Measurements from ENCODE around the gene L3MBTL3.

The L3MBTL3 gene

DNA sequence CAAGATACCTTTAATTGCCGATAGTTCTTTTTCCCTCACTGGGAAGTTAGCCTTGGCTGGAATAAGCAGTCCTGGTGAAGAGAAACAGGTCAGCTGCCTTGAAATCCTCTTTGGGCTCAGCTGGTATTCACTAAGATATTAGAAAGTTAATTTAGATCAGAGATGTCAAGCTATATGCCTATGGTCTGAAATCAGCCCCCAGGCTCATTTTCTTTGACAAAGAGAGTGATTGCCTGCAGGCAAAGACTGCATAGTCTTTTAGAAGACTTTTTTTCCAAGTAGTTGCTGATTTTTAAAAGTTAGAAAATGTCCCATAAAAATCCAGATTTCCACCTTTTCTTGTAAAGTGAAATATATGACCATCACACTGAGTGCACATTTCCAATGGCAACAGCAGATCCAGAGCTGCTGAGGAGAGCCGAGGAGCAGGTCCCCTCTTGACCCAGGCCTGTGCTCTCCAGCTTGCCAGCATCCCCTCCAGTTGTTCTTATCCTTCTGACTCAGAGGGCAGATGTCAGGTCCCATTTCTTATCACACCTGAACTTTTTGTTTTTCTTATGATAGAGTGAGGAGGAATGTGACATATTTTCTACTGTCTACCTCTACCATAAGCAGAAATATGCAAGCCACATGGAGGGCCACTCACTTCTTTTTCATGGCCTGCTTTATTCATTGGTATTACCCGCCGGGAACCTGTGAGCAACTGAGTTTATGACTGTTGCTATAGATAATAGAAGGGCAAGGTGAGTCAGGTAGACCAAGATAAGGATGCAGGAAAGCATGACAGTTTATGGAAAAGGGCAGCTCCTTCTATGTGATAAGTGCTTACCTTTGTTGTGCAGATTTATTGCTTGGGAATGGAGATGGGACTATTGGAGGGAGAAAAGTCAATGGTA lies 17.6 kb upstream of the L3MBTL3 start:
- WGBS (ENCODE audit: insufficient coverage, insufficient read length): no CpG with 5 or more reads among the region's 4 CpGs
- H3K36me3 ChIP-seq (ENCODE audit: control insufficient read depth, insufficient read depth, low read length): no peaks in the 10 kb centered on the region
- H3K9me3 ChIP-seq (ENCODE audit: control insufficient read depth, insufficient read depth, low read length): no peaks in the 10 kb centered on the region
- H3K4me3 ChIP-seq (ENCODE audit: low read length): no peak overlapping the region
- H3K27ac ChIP-seq (ENCODE audit: low read length): no peak overlapping the region
- DNase-seq (ENCODE audit: low read depth, low spot score): no peak
- H3K27me3 ChIP-seq (ENCODE audit: control insufficient read depth, insufficient read depth, low read length): no peaks in the 10 kb centered on the region
- H3K4me1 ChIP-seq (ENCODE audit: control insufficient read depth, insufficient read depth, low read length): no peaks in the 10 kb centered on the region

DNA sequence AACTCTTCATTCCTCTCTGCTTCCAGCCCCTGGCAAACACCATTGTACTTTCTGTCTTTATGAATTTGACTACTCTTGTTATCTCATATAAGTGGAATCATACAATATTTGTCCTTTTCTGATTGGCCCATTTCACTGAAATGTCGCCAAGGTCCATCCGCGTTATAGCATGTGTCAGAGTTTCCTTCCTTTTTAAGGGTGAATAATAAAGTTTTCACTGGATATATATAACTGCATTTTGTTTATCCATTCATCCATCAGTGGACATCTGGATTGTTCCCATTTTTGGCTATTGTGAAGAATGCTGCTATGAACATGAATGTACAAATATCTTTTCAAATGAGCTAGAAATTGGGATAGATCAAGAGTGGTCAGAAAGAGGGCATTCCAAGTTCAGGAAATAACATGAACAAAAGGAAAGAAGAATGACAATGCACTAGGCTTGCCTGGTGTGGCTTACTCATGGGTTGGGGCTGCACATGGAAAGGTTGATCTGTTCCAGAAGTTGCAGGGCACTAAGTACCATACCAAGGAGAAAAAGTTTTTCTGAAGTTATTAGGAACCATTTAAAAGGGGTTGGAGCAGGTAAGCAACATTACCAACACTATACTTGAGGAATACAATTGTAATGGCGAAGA lies 10.0 kb upstream of the L3MBTL3 start:
- no peaks in the 10 kb centered on the region for H3K36me3 ChIP-seq (ENCODE audit: control insufficient read depth, insufficient read depth, low read length)
- no peak overlapping the region for H3K4me3 ChIP-seq (ENCODE audit: low read length)
- H3K27ac ChIP-seq (ENCODE audit: low read length): no peak overlapping the region
- WGBS (ENCODE audit: insufficient coverage, insufficient read length): no CpG with 5 or more reads among the region's 4 CpGs
- no peaks in the 10 kb centered on the region for H3K4me1 ChIP-seq (ENCODE audit: control insufficient read depth, insufficient read depth, low read length)
- H3K27me3 ChIP-seq (ENCODE audit: control insufficient read depth, insufficient read depth, low read length): no peaks in the 10 kb centered on the region
- no peaks in the 10 kb centered on the region for H3K9me3 ChIP-seq (ENCODE audit: control insufficient read depth, insufficient read depth, low read length)
- no peak for DNase-seq (ENCODE audit: low read depth, low spot score)

DNA sequence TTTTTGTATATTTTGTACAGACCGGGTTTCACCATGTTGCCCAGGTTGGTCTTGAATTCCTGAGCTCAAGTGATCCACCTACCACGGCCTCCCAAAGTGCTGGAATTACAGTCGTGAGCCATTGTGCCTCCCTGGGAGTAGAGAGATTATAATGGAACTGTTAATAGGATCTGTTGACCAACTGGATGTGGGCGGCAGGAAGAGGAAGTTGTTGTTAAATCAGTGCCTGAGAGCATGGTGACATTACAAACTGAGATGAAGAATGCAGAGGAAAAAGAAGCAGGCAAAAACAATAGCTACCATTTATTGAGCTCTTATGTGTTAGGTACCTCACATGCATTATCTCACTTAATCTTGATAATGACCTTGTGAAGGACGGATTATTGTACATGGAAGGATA lies 9.2 kb upstream of the L3MBTL3 start:
- H3K27me3 ChIP-seq (ENCODE audit: control insufficient read depth, insufficient read depth, low read length): no peaks in the 10 kb centered on the region
- H3K36me3 ChIP-seq (ENCODE audit: control insufficient read depth, insufficient read depth, low read length): no peaks in the 10 kb centered on the region
- no peaks in the 10 kb centered on the region for H3K4me1 ChIP-seq (ENCODE audit: control insufficient read depth, insufficient read depth, low read length)
- no peak overlapping the region for H3K27ac ChIP-seq (ENCODE audit: low read length)
- no peak for DNase-seq (ENCODE audit: low read depth, low spot score)
- WGBS (ENCODE audit: insufficient coverage, insufficient read length): no CpG with 5 or more reads among the region's 5 CpGs
- H3K4me3 ChIP-seq (ENCODE audit: low read length): no peak overlapping the region
- no peaks in the 10 kb centered on the region for H3K9me3 ChIP-seq (ENCODE audit: control insufficient read depth, insufficient read depth, low read length)

DNA sequence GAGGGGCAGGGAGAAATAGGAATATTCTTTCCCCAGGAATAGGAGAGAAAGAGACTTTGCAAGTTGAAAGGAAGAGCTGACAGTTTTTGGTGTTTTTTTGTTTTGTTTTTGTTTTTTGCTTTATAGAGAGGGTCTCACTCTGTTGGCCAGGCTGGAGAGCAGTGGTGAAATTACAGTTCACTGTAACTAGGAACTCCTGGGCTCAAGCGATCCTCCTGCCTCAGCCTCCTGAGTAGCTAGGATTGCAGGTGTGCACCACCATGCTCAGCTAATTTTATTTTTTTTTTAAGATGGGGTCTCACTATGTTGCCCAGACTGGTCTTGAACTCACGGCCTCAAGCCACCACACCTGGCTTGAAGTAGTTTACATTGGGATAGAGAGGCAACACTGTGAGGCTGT lies 8.0 kb upstream of the L3MBTL3 start:
- no peaks in the 10 kb centered on the region for H3K9me3 ChIP-seq (ENCODE audit: control insufficient read depth, insufficient read depth, low read length)
- no peak overlapping the region for H3K4me3 ChIP-seq (ENCODE audit: low read length)
- H3K27ac ChIP-seq (ENCODE audit: low read length): no peak overlapping the region
- no peak for DNase-seq (ENCODE audit: low read depth, low spot score)
- H3K27me3 ChIP-seq (ENCODE audit: control insufficient read depth, insufficient read depth, low read length): no peaks in the 10 kb centered on the region
- no CpG with 5 or more reads among the region's 2 CpGs for WGBS (ENCODE audit: insufficient coverage, insufficient read length)
- H3K4me1 ChIP-seq (ENCODE audit: control insufficient read depth, insufficient read depth, low read length): no peaks in the 10 kb centered on the region
- H3K36me3 ChIP-seq (ENCODE audit: control insufficient read depth, insufficient read depth, low read length): no peaks in the 10 kb centered on the region

DNA sequence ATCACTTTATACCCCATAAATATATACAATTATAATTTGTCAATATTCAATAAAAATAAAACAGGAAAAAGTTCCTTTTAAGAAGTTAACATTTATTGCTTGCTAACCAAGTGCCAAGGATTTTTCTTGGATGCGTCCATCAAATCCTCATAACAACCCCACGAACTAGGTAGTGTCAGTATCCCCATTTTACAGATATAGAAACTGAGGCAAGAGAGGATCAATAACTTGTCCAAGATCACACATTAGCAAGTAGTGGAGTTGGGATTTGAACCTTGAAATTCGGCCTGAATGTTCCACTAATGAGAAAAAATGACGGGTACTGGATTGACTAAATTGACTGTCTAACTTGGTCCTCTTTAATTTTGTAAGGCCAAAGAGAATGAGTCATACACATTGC lies 5.7 kb upstream of the L3MBTL3 start:
- Histone ChIP-seq H3K27ac (ENCODE audit: low read length) (no peak overlapping the region), H3K36me3 (ENCODE audit: control insufficient read depth, insufficient read depth, low read length) (no peaks in the 10 kb centered on the region), H3K27me3 (ENCODE audit: control insufficient read depth, insufficient read depth, low read length) (no peaks in the 10 kb centered on the region; the same call in 1 of the 2 replicates), H3K9me3 (ENCODE audit: control insufficient read depth, insufficient read depth, low read length) (no peaks in the 10 kb centered on the region), H3K4me3 (ENCODE audit: low read length) (no peak overlapping the region), H3K4me1 (ENCODE audit: control insufficient read depth, insufficient read depth, low read length) (no peaks in the 10 kb centered on the region)
- DNase-seq (ENCODE audit: low read depth, low spot score): no peak
- no CpG with 5 or more reads among the region's 4 CpGs for WGBS (ENCODE audit: insufficient coverage, insufficient read length)

DNA sequence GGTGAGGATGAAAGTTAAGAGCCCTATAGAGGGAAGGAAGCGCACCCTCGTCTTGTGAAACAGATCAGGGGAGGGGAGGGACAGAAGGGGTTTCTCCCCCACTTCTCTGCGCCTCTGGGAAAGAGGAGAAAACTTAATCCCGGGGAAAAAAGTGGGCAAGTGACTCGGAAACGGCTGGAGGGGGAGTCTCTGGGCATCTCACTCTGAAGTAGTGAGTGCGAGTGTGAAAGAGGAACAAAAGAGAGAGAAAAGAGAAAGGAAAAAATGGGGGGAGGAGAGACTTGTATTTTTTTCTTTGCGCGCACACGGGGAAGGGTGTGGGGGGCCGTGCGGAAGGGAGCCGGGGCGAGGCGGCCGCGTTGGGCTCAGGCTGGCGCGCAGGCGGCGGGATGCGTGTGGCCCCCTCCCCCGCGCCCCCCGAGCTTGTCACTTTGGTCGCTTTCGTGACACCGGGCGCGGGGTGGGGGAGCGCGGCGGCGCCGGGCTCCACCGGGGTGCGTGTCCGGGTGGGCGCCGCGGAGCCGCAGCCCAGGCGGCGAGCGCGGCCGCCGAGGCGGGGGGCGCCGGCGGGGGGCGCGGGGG lies 454 bp downstream of the L3MBTL3 start:
- H3K27me3 ChIP-seq (ENCODE audit: control insufficient read depth, insufficient read depth, low read length): no peaks in the 10 kb centered on the region; the same call in 1 of the 2 replicates
- no peak overlapping the region for H3K27ac ChIP-seq (ENCODE audit: low read length)
- no CpG with 5 or more reads among the region's 54 CpGs for WGBS (ENCODE audit: insufficient coverage, insufficient read length)
- H3K9me3 ChIP-seq (ENCODE audit: control insufficient read depth, insufficient read depth, low read length): no peaks in the 10 kb centered on the region
- no peaks in the 10 kb centered on the region for H3K4me1 ChIP-seq (ENCODE audit: control insufficient read depth, insufficient read depth, low read length)
- no peak for DNase-seq (ENCODE audit: low read depth, low spot score)
- peak overlapping the region; percentile 77 for H3K4me3 ChIP-seq (ENCODE audit: low read length)
- H3K36me3 ChIP-seq (ENCODE audit: control insufficient read depth, insufficient read depth, low read length): no peaks in the 10 kb centered on the region; the same call in 1 of the 2 replicates

DNA sequence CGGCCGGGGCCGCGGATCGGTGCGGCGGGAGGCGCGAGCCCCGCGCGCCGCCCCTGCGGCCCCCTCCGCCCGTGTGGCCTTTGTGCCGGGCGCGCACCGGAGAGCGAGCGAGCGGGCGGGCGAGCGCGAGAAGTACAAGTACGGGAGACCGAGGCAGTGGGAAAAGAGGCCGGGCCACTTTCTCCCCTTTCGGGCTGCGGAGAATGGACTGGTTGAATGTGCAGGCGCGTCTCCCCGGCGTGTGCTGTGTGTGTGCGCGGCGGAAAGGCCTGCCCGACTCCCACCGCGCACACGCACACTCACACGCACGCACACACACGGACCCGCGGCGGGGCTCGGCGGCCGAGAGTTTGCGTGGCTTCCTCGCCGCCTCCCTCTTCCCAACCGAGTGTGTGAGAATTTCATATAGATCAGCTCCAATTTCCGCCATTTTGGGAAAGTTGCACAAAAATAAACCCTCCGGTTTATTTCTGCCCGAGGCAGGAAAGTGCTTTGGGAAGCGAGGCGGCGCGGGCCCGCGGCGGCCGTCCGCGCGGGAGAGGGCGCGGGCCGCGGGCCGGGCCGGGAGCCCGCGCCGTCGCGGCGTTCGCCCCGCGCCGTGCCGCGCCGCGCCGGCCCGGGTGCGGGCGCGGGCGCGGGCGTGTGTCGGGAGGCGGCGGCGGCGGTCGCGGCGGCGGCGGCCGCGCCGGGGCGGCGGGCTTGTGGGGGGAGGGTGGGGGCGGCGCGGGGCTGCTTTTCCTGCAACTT lies 1.1 kb downstream of the L3MBTL3 start:
- no peaks in the 10 kb centered on the region for H3K9me3 ChIP-seq (ENCODE audit: control insufficient read depth, insufficient read depth, low read length)
- no CpG with 5 or more reads among the region's 116 CpGs for WGBS (ENCODE audit: insufficient coverage, insufficient read length)
- DNase-seq (ENCODE audit: low read depth, low spot score): no peak

DNA sequence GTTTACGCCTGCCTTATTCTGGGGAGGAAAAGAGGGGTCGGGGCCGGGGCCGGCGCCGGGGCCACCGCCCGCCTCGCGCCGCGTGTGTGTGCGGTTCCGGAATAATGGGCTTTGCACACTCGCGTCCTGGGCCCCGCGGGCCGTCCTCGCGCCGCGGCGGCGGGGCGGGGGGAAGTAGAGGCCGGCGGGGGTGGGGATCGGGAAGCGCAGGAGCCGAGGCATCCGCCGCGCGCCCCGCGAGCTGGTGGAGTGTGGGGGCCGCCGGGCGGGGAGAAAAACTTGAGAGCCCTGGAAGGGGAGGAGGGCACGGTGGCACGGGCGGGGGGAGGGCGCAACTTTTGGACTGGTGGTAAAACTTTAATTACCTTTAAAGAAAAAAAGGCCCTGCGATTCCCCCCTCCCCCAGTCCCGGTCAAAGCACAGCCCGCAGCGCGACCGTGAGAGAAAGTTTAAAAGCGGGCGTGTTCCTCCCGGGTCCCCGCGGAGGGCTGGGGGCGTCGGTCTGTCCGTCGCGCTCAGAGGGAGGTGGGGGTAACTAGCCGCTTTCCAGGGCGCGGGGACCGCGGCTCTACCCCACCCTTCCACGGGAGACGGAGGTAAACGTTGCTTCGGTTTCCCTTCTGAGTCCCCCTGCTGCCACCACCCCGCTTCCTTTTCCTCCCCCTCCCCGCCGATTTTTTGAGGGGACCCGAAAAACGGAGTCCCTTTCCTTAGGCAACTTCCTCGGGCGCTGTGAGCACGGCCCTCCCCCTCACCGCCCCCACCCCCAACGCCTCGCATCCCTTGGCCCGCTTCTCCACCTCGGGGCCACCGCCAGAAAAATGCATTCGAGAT lies 1.9 kb downstream of the L3MBTL3 start:
- no peaks in the 10 kb centered on the region; the same call in 1 of the 2 replicates for H3K36me3 ChIP-seq (ENCODE audit: control insufficient read depth, insufficient read depth, low read length)
- peak overlapping the region; percentile 77; the same call in 1 of the 2 replicates for H3K4me3 ChIP-seq (ENCODE audit: low read length)
- H3K4me1 ChIP-seq (ENCODE audit: control insufficient read depth, insufficient read depth, low read length): no peaks in the 10 kb centered on the region
- no peak for DNase-seq (ENCODE audit: low read depth, low spot score)
- H3K9me3 ChIP-seq (ENCODE audit: control insufficient read depth, insufficient read depth, low read length): no peaks in the 10 kb centered on the region
- no CpG with 5 or more reads among the region's 84 CpGs for WGBS (ENCODE audit: insufficient coverage, insufficient read length)
- H3K27ac ChIP-seq (ENCODE audit: low read length): no peak overlapping the region
- H3K27me3 ChIP-seq (ENCODE audit: control insufficient read depth, insufficient read depth, low read length): no peaks in the 10 kb centered on the region; the same call in 1 of the 2 replicates

More for the DNA sequence above, 1.1 kb downstream of the L3MBTL3 start:
- Histone ChIP-seq H3K4me1 (ENCODE audit: control insufficient read depth, insufficient read depth, low read length) (no peaks in the 10 kb centered on the region), H3K27me3 (ENCODE audit: control insufficient read depth, insufficient read depth, low read length) (no peaks in the 10 kb centered on the region; the same call in 1 of the 2 replicates), H3K36me3 (ENCODE audit: control insufficient read depth, insufficient read depth, low read length) (no peaks in the 10 kb centered on the region; the same call in 1 of the 2 replicates), H3K27ac (ENCODE audit: low read length) (no peak overlapping the region), H3K4me3 (ENCODE audit: low read length) (peak overlapping the region; percentile 77)

DNA sequence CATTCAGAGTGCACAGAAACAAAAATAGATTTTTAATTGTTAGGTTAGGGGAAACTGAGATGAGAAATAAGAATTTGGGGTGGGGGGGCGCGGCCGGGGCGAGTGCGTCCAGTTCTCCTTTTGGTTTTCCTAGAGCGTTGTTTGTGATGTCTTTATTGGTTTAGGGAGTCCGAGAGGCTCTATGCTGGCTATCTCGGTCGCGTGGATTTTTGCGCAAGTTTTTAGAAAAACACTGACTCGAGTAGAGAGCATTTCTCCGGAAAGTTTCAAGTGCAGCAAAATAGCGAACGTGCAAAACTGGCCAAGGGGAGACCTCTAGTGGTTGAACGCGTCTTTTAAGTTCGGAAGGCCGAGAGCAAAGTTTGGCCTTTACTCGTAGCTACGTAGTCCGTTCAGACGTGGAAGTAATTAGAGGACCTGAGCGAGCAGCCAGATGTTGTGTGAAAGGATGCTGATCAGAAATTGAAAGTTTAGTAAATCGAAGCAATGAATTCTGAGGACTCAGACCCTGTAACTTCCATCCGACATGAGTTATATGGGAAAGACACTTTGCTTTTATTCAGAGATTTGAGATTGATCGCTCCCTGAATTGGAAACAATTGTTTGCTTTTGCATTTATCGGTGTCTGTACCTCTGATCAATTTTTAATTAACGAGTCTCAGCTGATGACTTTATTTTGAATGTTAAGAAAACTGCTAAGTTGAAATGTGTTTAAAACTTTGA lies 2.7 kb downstream of the L3MBTL3 start:
- Histone ChIP-seq H3K4me3 (ENCODE audit: low read length) (peak overlapping the region; percentile 77; the same call in 1 of the 2 replicates), H3K9me3 (ENCODE audit: control insufficient read depth, insufficient read depth, low read length) (no peaks in the 10 kb centered on the region), H3K4me1 (ENCODE audit: control insufficient read depth, insufficient read depth, low read length) (no peaks in the 10 kb centered on the region), H3K36me3 (ENCODE audit: control insufficient read depth, insufficient read depth, low read length) (no peaks in the 10 kb centered on the region; the same call in 1 of the 2 replicates), H3K27me3 (ENCODE audit: control insufficient read depth, insufficient read depth, low read length) (no peaks in the 10 kb centered on the region; the same call in 1 of the 2 replicates), H3K27ac (ENCODE audit: low read length) (no peak overlapping the region)
- no CpG with 5 or more reads among the region's 29 CpGs for WGBS (ENCODE audit: insufficient coverage, insufficient read length)
- no peak for DNase-seq (ENCODE audit: low read depth, low spot score)
